Embryonic facial prominence (tissue), 1 donor: ENCODE results near the gene NAIP.
"Not testable (repeated sequence)": the region's sequence is repeated elsewhere in the genome, so short reads cannot be mapped to it uniquely, and the experiment has no call there.

Source experiments
- DNase-seq: peaks from one replicate; pipeline ENCODE4 v3.0.0-alpha.2; 2016; ENCODE audit errors: extremely low spot score

Gene NAIP

DNA sequence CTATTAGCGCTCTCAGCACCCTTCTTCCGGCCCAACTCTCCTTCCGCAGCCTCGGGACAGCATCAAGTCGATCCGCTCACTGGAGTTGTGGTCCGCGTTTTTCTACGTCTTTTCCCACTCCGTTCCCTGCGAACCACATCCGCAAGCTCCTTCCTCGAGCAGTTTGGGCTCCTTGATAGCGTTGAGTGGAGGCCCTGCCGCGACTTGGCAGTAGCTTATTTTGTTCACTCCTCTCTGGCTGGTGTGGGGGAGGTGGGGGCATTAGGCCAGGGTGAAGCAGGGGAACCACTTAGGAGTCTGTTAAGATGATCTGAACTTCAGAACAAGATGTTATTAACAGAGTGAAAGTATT is 100.0 kb downstream of the NAIP start:
- DNase-seq, result not testable (repeated sequence)
